K562 (cell line): ENCODE data around the gene XPR1. TPM values are rescaled to one million over a fixed set of nuclear protein-coding genes. Genes with fewer than 3 reads are reported as not detected.

ENCODE experiments used
- CCNT2 ChIP-seq: IDR thresholded peaks from 2 replicates; pipeline ENCODE4 v1.6.1; 2011; ENCODE audit warnings: borderline replicate concordance, low read depth, mild to moderate bottlenecking, moderate library complexity, mixed read lengths, low read length; ENCODE audit not compliant: insufficient read length; ENCODE audit errors: extremely low read depth
- EHMT2 ChIP-seq: fragments of 450-650 bp; IDR thresholded peaks from 2 replicates; pipeline ENCODE4 v1.6.1; 2018; ENCODE audit warnings: antibody characterized with exemption
- HDAC2 ChIP-seq: fragments of 450-650 bp; IDR thresholded peaks from 2 replicates; pipeline ENCODE4 v1.6.1; 2016; ENCODE audit warnings: mild to moderate bottlenecking
- ILK ChIP-seq: fragments of 450-650 bp; IDR thresholded peaks from 2 replicates; pipeline ENCODE4 v1.6.1; 2016; ENCODE audit warnings: missing genetic modification characterization, low read depth, mild to moderate bottlenecking, missing compliant biosample characterization, moderate library complexity, borderline replicate concordance
- KAT8 ChIP-seq: fragments of 450-650 bp; IDR thresholded peaks from 2 replicates; pipeline ENCODE4 v1.6.1; 2016; ENCODE audit warnings: low read depth, mild to moderate bottlenecking
- NR3C1 ChIP-seq: sonication (generic); formaldehyde crosslinking; IDR thresholded peaks from 2 replicates; pipeline ENCODE4 v1.8.1; 2022; ENCODE audit warnings: missing genetic modification reagents
- PTTG1 ChIP-seq: fragments of 450-650 bp; IDR thresholded peaks from 2 replicates; pipeline ENCODE4 v1.6.1; 2016; ENCODE audit warnings: low read depth, mild to moderate bottlenecking, missing genetic modification characterization, missing compliant biosample characterization
- SREBF1 ChIP-seq: fragments of 150-350 bp; IDR thresholded peaks from 2 replicates; pipeline ENCODE4 v1.6.1; 2014; ENCODE audit warnings: antibody characterized with exemption, low read depth, low read length, borderline replicate concordance
- TAL1 ChIP-seq: fragments of 450-650 bp; IDR thresholded peaks from 2 replicates; pipeline ENCODE4 v1.6.1; 2016; ENCODE audit warnings: mild to moderate bottlenecking
- TRIM24 ChIP-seq, 2 experiments: fragments of 450-650 bp; IDR thresholded peaks; 2 replicates each; pipeline ENCODE4 v1.6.1; 2016
- TRIM28 ChIP-seq: fragments of 450-650 bp; IDR thresholded peaks from 2 replicates; pipeline ENCODE4 v1.6.1; 2017
- U2AF2 ChIP-seq: fragments of 200-400 bp; formaldehyde crosslinking; optimal IDR thresholded peaks from 2 replicates; pipeline ENCODE3; 2017; ENCODE audit warnings: low read depth, mild to moderate bottlenecking, low read length
- ZC3H11A ChIP-seq: IDR thresholded peaks from 2 replicates; pipeline ENCODE4 v1.6.1; 2012; ENCODE audit warnings: low read depth, low read length, improper control_type of control experiment
- ZNF507 ChIP-seq: conservative IDR thresholded peaks from 2 replicates; pipeline ENCODE4 v1.6.1; 2017; ENCODE audit warnings: missing genetic modification characterization, missing compliant biosample characterization
- polyA plus RNA-seq, 8 experiments: library from polyadenylated mRNA; depleted of rRNA in 4 of 8; stranded (reverse) in 5 of 8; unstranded in 3 of 8; fragments of >200 nt; fragmentation: Nextera tagmentation in 2 of 8; fragmentation: Illumina TruSeq in 1 of 8; extraction: Ambion mirVana in 2 of 8; extraction: Trizol in 1 of 8; gene quantifications; 2 replicates each; pipeline versions ENCODE4 v1.2.1 to v1.2.3, GENCODE V29; 2011 to 2014; ENCODE audit warnings: inconsistent platforms in 1 of 8, missing spikeins in 1 of 8
- total RNA-seq, 7 experiments: library from RNA; depleted of rRNA in 6 of 7; stranded (reverse); fragments of >200 nt in 6 of 7; fragmentation: Illumina TruSeq in 2 of 7; extraction: Trizol in 2 of 7; gene quantifications; 2 replicates each; pipeline versions ENCODE4 v1.2.1 to v1.2.3, GENCODE V29; 2011 to 2021; ENCODE audit warnings: low replicate concordance in 1 of 7
- TF ChIP-seq, protein P1 (sequence below), 2 experiments: IDR thresholded peaks in 1 of 2; conservative IDR thresholded peaks in 1 of 2; 2 replicates each; pipeline ENCODE4 v1.6.1; 2016; ENCODE audit warnings: low read depth in 2 of 2, mild to moderate bottlenecking in 1 of 2, missing compliant biosample characterization in 1 of 2, missing genetic modification characterization in 1 of 2, moderate library complexity in 1 of 2
- TF ChIP-seq, protein P2 (sequence below): fragments of 250-450 bp; sonication (Bioruptor Pico); IDR thresholded peaks from 2 replicates; pipeline ENCODE4 v1.4.0; 2020; ENCODE audit warnings: mild to moderate bottlenecking, moderate library complexity, borderline replicate concordance

XPR1 gene
- total and polyA plus RNA-seq, 9 of the 15 experiments (the other 6 are each of a cell fraction or from before 2014, with no cell fraction given) = 3.0 to 66.2 (median 38.6) TPM

DNA sequence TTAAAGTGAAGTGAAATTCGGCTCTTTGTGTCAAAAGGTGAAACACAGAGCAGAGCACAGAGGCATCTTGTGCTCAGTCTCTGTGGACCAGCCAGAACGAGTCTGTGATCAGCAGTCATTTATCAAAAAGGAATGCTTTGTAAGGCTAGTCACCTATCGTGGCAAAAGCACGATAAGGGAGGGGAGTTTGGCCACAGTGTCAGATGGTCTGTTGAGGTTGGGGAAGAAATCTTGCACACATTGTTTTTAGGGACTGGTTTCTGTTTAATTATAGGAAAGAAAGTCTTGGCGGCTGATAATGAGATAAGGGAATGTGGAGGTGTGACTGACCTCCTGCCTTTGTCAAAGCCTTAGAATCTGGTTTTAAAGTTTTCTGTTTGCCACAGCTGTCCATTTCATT is 222.6 kb downstream of the XPR1 start (continued):
- TF ChIP-seq ILK (tag) (no peak), CCNT2 (no peak), KAT8 (no peak), NR3C1 (CRISPR knock-in tag) (no peak), U2AF2 (no peak), ZNF507 (tag) (no peak), HDAC2 (peak; percentile 46; the same call in 1 of the 2 replicates), ZC3H11A (no peak), TAL1 (peak; percentile 62), PTTG1 (tag) (no peak), EHMT2 (no peak), TRIM24 (IDR thresholded peaks at IDR 0.05) (0 out of 4 replicates have a peak, but pooled peaks of 1 of the 2 experiments have one; percentile 18), SREBF1 (no peak), TRIM28 (no peak)
- TF ChIP-seq, protein P1, sequence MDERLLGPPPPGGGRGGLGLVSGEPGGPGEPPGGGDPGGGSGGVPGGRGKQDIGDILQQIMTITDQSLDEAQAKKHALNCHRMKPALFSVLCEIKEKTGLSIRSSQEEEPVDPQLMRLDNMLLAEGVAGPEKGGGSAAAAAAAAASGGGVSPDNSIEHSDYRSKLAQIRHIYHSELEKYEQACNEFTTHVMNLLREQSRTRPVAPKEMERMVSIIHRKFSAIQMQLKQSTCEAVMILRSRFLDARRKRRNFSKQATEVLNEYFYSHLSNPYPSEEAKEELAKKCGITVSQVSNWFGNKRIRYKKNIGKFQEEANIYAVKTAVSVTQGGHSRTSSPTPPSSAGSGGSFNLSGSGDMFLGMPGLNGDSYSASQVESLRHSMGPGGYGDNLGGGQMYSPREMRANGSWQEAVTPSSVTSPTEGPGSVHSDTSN (CRISPR knock-in tag; IDR thresholded peaks at IDR 0.05; ENCODE audit: low read depth) = no peak
- TF ChIP-seq, protein P1 (tag; conservative IDR thresholded peaks at IDR 0.05; ENCODE audit: low read depth) = peak; percentile 76
- TF ChIP-seq, protein P2, sequence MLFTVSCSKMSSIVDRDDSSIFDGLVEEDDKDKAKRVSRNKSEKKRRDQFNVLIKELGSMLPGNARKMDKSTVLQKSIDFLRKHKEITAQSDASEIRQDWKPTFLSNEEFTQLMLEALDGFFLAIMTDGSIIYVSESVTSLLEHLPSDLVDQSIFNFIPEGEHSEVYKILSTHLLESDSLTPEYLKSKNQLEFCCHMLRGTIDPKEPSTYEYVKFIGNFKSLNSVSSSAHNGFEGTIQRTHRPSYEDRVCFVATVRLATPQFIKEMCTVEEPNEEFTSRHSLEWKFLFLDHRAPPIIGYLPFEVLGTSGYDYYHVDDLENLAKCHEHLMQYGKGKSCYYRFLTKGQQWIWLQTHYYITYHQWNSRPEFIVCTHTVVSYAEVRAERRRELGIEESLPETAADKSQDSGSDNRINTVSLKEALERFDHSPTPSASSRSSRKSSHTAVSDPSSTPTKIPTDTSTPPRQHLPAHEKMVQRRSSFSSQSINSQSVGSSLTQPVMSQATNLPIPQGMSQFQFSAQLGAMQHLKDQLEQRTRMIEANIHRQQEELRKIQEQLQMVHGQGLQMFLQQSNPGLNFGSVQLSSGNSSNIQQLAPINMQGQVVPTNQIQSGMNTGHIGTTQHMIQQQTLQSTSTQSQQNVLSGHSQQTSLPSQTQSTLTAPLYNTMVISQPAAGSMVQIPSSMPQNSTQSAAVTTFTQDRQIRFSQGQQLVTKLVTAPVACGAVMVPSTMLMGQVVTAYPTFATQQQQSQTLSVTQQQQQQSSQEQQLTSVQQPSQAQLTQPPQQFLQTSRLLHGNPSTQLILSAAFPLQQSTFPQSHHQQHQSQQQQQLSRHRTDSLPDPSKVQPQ (CRISPR knock-in tag) = no peak
